GM10266 (cell line): Measurements from ENCODE around the gene LIG1.

Experiments used
- DNase-seq: peaks from one replicate; pipeline ENCODE4 v3.0.0; 2012; ENCODE audit errors: extremely low spot score
- CTCF ChIP-seq: IDR thresholded peaks from 2 replicates; pipeline ENCODE4 v1.5.1; 2012; ENCODE audit warnings: mild to moderate bottlenecking, low read depth; ENCODE audit not compliant: control insufficient read depth, insufficient read depth; ENCODE audit errors: missing control alignments

The LIG1 gene

GRCh38 chr19:48122421-48122820 lies 47.7 kb downstream of the LIG1 start:
- no peak for TF ChIP-seq CTCF
- no peak for DNase-seq

GRCh38 chr19:48121909-48122371 lies 48.2 kb downstream of the LIG1 start:
- TF ChIP-seq CTCF = no peak

GRCh38 chr19:48121066-48121465 lies 49.1 kb downstream of the LIG1 start:
- TF ChIP-seq CTCF = no peak
- no peak for DNase-seq

More at GRCh38 chr19:48121909-48122371, 48.2 kb downstream of the LIG1 start:
- peak; percentile 76 for DNase-seq

- DNase-seq = no peak
- no peak for TF ChIP-seq CTCF
Measured at GRCh38 chr19:48120505-48120904, 49.6 kb downstream of the LIG1 start.

GRCh38 chr19:48118131-48118517 lies 52.0 kb downstream of the LIG1 start:
- no peak for TF ChIP-seq CTCF
- no peak for DNase-seq

GRCh38 chr19:48117515-48118130 lies 52.5 kb downstream of the LIG1 start:
- no peak for TF ChIP-seq CTCF
- no peak for DNase-seq

- no peak for TF ChIP-seq CTCF
- DNase-seq = no peak
Measured at GRCh38 chr19:48113190-48113917, 56.8 kb downstream of the LIG1 start.
